Hematopoietic multipotent progenitor cell treated with erythropoietin and hydrocortisone succinate and interleukin-3 and kit ligand, for 6 days (in vitro differentiated cells): ENCODE results near the gene SERF1B.
"Not testable (repeated sequence)": the region's sequence is repeated elsewhere in the genome, so short reads cannot be mapped to it uniquely, and the experiment has no call there.

ENCODE experiments used
- DNase-seq: peaks from one replicate; pipeline ENCODE4 v3.0.0-alpha.2; 2015

Gene SERF1B

DNA sequence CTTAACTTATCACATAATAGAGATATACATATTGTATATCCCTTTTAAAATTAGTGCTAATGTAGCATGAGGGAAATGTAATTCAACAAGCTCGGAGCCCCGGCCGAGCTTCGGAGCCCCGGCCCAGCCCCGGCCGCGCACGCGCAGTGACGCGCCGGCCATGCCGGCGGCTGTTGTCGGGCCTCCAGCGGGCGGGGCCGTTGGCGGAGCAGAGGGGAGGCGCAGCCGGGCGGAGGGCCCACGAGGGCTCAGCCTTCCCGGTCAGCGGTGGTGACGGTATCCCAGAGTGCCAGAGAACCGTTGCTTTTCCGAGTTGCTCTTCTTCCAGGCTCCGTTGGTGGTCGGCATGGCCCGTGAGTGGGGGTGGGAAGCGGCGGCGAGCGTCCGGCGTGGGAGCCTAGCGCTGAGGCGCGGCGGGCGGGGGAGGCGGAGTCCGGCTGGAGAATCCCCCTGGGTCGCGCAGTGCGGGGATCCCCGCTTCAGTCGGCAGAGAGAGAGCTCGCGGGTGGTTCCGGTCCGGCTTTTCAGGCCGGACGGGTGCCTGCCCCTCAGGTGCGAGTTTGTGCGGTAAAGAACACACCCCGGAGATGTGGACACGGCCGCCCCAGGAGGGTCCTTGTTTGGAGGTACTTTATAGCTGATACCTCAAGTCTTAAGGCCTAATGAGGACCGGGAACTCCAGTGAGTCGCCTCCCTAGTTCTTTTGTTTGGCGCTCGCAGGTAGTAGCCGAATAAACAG, at the start of gene SERF1B:
SERF1B (plus strand) TSS at position 146 of the 739 bp plus-strand sequence; CDS start at position 347, 201 bp downstream.
- not testable (repeated sequence) for DNase-seq

DNA sequence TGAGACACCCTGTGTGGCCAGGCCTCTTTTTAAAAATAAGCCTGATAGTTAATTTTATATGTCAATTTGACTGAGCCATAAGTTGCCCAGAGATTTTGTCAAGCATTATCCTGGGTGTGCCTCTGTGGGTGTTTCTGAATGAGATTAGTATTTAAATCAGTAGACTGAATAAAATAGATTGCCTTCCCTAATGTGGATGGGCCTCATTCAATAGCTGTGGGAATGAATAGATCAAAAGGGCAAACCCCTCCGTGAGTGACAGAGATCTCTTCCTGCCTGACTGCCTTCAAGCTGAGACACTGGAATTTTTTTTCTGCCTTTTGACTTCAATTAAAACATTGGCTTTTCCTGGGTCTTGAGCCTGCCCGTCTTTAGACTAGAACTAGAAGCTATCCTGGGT, 33.3 kb upstream of the SERF1B start:
- not testable (repeated sequence) for DNase-seq

DNA sequence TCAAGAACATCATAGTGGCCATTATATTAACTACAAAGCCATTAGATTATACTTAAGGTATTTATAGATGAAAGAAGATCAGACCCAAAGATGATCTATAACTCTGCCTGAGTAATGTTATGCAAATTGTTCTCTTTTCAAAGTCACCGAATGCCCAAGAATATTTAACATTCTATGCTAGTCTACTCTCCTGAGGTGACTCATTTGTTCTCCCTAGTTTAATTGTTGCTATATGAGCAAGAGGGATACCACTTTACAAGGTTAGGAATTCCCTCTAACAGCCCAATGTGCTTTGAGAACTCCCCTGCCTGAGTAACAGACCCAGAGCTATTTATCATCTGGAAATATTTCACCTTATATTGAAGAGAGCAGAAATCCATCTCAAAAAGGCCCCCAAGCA, 29.5 kb upstream of the SERF1B start:
- not testable (repeated sequence) for DNase-seq

GRCh38 chr5:70020660-70021059, 4.4 kb upstream of the SERF1B start:
- not testable (repeated sequence) for DNase-seq

GRCh38 chr5:70025845-70026145, 744 bp downstream of the SERF1B start:
- not testable (repeated sequence) for DNase-seq

- DNase-seq: not testable (repeated sequence)
Measured at GRCh38 chr5:70031204-70031603, 6.2 kb downstream of the SERF1B start.

DNA sequence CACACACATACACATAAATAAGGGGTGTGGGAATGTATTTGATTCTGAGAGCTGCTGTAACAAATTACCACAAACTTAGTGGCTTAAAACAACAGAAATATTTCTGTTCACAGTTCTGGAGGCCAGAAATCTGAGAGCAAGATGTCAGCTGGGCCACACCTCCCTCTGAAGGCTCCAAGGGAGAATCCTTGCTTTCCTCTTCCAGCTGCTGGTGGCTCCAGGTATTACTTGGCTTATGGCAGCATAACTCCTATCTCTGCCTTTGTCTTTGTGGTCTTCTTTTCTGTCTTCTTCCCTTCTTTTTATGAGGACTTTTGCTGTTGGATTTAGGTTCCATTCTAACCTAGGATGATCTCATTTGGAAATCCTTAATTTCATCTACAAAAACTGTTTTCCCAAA, 16.4 kb downstream of the SERF1B start:
- not testable (repeated sequence) for DNase-seq

GRCh38 chr5:70049790-70050142, 24.7 kb downstream of the SERF1B start:
- DNase-seq: not testable (repeated sequence)

DNA sequence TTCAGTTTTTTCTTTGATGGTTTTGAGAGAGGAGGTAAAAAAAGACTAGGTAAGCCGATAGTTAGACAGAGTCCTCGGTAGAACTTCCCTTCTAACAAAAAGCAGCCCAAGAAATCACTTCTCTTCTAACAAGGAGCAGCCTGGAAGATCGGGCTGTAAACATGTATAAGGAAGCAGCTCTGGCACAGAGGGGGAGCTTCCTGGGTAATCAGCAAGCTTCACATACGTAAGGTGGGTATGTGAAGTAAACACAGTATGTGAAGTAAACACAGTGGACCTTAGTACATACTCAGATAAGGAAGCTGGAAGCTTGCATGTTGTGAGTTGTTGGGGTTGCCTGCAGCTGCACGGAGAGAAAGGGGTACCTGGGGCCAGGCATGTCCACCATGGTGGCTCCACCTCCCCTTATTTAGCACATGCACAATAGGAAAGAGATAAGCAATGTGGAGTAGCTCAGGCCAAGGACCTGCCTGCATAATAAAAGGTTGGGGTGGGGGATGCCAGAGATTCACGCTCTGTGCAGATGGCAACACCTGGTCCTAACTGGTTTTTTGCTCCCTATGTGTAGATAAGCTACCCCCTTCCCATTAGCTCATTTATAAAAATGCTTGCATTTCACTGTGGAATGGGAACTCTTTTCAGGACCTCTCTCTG, 31.4 kb downstream of the SERF1B start:
- not testable (repeated sequence) for DNase-seq

DNA sequence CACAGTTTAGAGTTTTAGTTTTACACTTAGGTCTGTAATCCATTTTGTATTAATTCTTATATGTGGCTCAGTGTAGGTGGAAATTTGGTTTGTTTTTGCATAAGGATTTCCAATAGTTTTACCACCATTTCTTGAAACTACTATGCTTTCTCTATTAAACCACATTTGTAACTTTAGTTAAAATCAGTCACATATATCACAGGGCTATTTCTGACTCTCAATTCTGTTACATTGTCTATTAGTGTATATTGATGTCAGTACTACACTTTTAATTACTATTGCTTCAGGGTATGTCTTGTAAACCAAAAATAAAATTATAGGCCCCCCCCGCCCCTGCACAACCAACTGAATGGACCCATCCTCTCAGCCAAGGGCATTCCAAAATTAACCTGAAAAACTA, 32.1 kb downstream of the SERF1B start:
- DNase-seq: not testable (repeated sequence)

GRCh38 chr5:70077632-70078031, 52.6 kb downstream of the SERF1B start:
- not testable (repeated sequence) for DNase-seq

- DNase-seq: not testable (repeated sequence)
Measured at GRCh38 chr5:70088907-70089464, 63.9 kb downstream of the SERF1B start.

- not testable (repeated sequence) for DNase-seq
Measured at GRCh38 chr5:70091776-70092175, 66.7 kb downstream of the SERF1B start.
